Peyer's patch (tissue), 4 donors: ENCODE data around the gene RAB11FIP2.

ENCODE experiments used
- POLR2A ChIP-seq, 2 donors: fragments of 450-650 bp; IDR thresholded peaks; one replicate each; pipeline ENCODE4 v1.5.1; 2017; ENCODE audit warnings: antibody characterized with exemption in 2 of 2, mild to moderate bottlenecking in 2 of 2, moderate library complexity in 2 of 2
- TF ChIP-seq, protein P1 (sequence below), 6 experiments: fragments of 450-650 bp in 4 of 6; fragments of 200-600 bp in 2 of 6; sonication (generic) in 1 of 6; IDR thresholded peaks; one replicate each; pipeline ENCODE4 v1.5.1; 2017 to 2019; ENCODE audit warnings: antibody characterized with exemption in 6 of 6, mild to moderate bottlenecking in 3 of 6, moderate library complexity in 1 of 6

DNA sequence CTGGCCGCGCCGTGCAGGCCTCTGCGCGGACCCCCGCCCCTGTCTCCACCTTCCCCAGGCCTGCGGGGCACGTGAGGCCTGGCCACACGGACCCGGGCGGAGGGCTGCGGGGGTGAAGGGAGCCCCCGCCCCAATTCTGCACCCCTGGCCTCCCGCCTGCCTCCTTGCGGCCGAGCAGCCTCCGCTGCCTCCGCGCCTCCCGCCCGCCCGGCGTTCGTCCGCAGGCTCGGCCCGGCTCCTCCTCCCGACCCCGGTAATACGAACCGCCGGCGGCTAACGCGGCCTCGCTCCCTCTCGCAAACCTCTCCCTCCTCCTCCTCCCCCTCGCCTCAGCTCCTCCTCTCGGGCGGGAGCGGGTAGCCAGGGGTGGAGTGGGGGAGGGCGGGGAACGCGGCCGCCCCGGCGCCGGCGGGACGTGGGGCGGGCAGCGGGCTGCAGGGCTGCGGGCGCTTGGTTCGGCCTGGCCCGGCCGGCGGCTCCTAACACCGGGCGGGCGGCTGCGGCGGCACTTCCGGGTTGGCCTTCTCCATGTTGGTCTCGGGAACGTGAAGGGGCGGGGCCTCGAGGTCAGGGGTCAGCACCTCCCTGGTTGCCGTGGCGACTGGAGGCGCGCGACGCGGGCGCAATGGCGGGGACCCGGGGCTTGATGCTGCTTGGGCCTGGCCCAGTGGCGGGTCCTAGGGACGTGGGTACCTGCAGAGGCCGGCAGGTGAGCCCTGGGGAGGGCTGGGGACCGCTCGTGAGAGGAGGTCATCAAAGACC, at the start of gene RAB11FIP2:
- TF ChIP-seq, protein P1, sequence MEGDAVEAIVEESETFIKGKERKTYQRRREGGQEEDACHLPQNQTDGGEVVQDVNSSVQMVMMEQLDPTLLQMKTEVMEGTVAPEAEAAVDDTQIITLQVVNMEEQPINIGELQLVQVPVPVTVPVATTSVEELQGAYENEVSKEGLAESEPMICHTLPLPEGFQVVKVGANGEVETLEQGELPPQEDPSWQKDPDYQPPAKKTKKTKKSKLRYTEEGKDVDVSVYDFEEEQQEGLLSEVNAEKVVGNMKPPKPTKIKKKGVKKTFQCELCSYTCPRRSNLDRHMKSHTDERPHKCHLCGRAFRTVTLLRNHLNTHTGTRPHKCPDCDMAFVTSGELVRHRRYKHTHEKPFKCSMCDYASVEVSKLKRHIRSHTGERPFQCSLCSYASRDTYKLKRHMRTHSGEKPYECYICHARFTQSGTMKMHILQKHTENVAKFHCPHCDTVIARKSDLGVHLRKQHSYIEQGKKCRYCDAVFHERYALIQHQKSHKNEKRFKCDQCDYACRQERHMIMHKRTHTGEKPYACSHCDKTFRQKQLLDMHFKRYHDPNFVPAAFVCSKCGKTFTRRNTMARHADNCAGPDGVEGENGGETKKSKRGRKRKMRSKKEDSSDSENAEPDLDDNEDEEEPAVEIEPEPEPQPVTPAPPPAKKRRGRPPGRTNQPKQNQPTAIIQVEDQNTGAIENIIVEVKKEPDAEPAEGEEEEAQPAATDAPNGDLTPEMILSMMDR (IDR thresholded peaks at IDR 0.05): peak in 3 of 6 experiments; percentile 16 to 31 (median 22)
- TF ChIP-seq POLR2A (IDR thresholded peaks at IDR 0.05): peak in 1 of 2 donors; percentile 61
